ENCODE measurements around the gene BAIAP2. TPM values are rescaled to one million over a fixed set of nuclear protein-coding genes. Genes with fewer than 3 reads are reported as not detected.

Gene BAIAP2
- polyA plus RNA-seq, 3 donors: 8.6 to 17.0 (median 11.2) TPM

DNA sequence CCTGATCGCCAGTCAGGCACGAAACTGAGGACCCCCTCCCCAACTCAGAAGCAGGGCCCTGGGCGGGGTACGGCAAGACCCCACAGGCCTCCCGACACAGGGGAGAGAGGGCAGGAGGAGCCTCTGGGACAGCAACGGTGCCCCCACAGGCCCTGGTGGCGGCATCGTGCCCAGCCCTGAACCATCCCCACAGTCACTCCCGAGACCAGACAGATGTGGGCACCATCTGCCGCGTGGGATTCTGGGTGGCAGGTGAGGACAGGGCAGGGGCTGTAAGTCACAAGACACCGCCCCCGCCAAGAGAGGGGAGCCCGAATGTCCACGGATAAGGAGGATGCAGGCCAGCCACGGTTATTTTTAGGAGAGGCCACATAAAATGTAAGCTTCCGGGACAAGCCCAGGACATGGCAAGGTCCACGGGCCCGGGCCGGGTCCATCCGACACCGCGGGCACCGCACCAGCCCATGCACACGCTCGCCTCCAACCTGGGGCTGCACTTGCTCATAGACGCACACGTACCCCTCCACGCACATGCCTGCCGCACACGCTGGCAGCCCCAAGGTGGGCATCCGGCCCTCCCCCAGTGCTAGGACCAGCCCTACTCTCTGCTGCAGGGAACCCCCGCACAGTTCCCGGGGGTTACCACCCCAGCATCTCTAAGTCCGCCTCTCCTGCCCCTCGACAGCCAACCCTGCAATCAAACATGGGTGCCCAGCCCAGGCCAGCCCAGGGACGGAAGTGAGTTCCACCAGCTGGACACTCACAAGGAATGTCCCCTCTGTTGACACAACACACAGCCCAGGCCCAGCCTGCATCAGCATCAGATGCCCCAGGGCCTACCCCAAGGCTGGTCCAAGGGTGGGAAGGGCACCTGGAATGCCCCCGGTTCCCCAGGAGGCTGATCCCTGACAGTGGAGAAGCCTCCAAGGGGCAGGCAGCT lies 122.2 kb downstream of the BAIAP2 start:
- intact Hi-C loops (cut with micrococcal nuclease): no loop called here
- peak overlapping the region in 2 of 7 donors; percentile 58 for H3K27ac Mint-ChIP-seq
- H3K36me3 Mint-ChIP-seq: peaks cover 12 to 17% of the 10 kb centered on the region in 2 donors
- Histone ChIP-seq H3K4me3 (replicated peaks in 1 of 3; ENCODE audit: low read depth in 2 of 3, low read length in 3 of 3) (no peak overlapping the region), H3K79me2 (ENCODE audit: insufficient read depth, low read length) (peaks cover 47% of the 10 kb centered on the region), H4K20me1 (ENCODE audit: insufficient read depth, low read length) (no peaks in the 10 kb centered on the region), H3K4me2 (replicated peaks; ENCODE audit: extremely low read depth, low read length, poor library complexity, severe bottlenecking) (no peak overlapping the region), H3K27ac (ENCODE audit: low read depth in 1 of 2, low read length in 2 of 2) (no peak overlapping the region), H2AFZ (ENCODE audit: insufficient read depth, low read depth, low read length, poor library complexity, severe bottlenecking) (no peak overlapping the region), H3K9me3 (replicated peaks in 1 of 2; ENCODE audit: control insufficient read depth in 1 of 2, insufficient read depth in 1 of 2, low read length in 2 of 2) (peaks cover 0 to 8% of the 10 kb centered on the region in 2 donors), H3K27me3 (ENCODE audit: control insufficient read depth in 2 of 2, insufficient read depth in 2 of 2, low read length in 2 of 2) (no peaks in the 10 kb centered on the region), H3K4me1 (ENCODE audit: control insufficient read depth in 1 of 2, insufficient read depth in 2 of 2, low read length in 2 of 2) (peaks cover 41 to 54% of the 10 kb centered on the region in 2 donors), H3K9ac (ENCODE audit: insufficient read depth, low read length, poor library complexity, severe bottlenecking) (no peak overlapping the region), H3K36me3 (replicated peaks in 1 of 2; ENCODE audit: control insufficient read depth in 1 of 2, insufficient read depth in 2 of 2, low read length in 2 of 2) (no peaks in the 10 kb centered on the region)
- H3K27me3 Mint-ChIP-seq (ENCODE audit: low read depth in 3 of 3): peaks cover 0 to 4% (median 1%) of the 10 kb centered on the region in 3 donors
- TF ChIP-seq, protein P1, sequence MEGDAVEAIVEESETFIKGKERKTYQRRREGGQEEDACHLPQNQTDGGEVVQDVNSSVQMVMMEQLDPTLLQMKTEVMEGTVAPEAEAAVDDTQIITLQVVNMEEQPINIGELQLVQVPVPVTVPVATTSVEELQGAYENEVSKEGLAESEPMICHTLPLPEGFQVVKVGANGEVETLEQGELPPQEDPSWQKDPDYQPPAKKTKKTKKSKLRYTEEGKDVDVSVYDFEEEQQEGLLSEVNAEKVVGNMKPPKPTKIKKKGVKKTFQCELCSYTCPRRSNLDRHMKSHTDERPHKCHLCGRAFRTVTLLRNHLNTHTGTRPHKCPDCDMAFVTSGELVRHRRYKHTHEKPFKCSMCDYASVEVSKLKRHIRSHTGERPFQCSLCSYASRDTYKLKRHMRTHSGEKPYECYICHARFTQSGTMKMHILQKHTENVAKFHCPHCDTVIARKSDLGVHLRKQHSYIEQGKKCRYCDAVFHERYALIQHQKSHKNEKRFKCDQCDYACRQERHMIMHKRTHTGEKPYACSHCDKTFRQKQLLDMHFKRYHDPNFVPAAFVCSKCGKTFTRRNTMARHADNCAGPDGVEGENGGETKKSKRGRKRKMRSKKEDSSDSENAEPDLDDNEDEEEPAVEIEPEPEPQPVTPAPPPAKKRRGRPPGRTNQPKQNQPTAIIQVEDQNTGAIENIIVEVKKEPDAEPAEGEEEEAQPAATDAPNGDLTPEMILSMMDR (IDR thresholded peaks at IDR 0.05): no peak
- 95% methylated on average over 32 of the region's 38 CpGs for WGBS (ENCODE audit: insufficient coverage)
- H3K4me1 Mint-ChIP-seq: peaks cover 38% of the 10 kb centered on the region
- H3K4me3 Mint-ChIP-seq: no peak overlapping the region
- H3K9me3 Mint-ChIP-seq: peaks cover 3 to 13% (median 10%) of the 10 kb centered on the region in 7 donors
- DNase-seq: no peak

DNA sequence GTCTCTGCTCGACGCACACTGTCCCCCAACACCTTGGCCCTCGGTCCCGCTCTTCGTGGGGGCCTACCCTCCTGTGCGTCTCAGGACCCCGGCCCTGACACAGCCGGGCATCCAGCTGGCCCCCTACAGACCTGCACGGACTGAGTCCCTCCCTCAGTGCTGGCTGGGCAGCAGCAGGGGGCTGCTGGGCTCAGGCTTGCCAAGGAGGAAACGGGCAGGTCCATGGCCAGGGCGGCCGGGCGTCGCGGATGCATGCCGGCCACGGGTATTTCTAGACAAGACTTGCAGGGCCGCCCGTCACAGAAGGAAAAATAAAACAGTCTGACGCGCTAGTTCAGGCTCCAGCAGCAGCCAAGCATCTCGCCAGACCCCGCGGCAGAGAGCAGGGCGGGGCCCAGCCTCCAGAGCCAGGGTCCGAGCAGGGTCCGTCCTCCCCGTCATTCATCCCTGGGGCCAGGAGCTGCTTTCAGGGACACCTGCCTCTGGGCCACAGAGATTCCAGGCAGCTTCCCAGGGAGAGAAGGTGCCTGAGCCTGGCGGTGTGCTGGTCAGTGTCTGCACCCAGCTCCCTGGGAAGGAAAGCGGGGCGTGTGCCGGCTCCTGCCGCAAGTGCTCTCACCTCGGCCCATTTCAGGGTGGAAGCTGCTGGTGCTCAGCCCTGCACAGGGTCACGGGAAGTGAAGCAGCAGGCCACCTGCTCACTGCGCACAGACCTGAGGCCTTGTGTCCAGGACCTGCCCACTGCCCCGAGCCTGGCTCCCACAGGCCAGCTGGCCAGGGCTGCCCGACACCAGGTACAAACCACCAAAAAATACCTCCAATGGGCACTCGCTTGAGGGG lies 123.1 kb downstream of the BAIAP2 start:
- H3K9me3 Mint-ChIP-seq: peaks cover 3 to 13% (median 10%) of the 10 kb centered on the region in 7 donors
- Histone ChIP-seq H3K4me1 (ENCODE audit: control insufficient read depth in 1 of 2, insufficient read depth in 2 of 2, low read length in 2 of 2) (peaks cover 32 to 45% of the 10 kb centered on the region in 2 donors), H3K36me3 (replicated peaks in 1 of 2; ENCODE audit: control insufficient read depth in 1 of 2, insufficient read depth in 2 of 2, low read length in 2 of 2) (no peaks in the 10 kb centered on the region), H4K20me1 (ENCODE audit: insufficient read depth, low read length) (no peaks in the 10 kb centered on the region), H3K4me3 (replicated peaks in 1 of 3; ENCODE audit: low read depth in 2 of 3, low read length in 3 of 3) (peak overlapping the region in 1 of 3 experiments; percentile 82), H3K79me2 (ENCODE audit: insufficient read depth, low read length) (peaks cover 38% of the 10 kb centered on the region), H3K27ac (ENCODE audit: low read depth in 1 of 2, low read length in 2 of 2) (no peak overlapping the region), H3K4me2 (replicated peaks; ENCODE audit: extremely low read depth, low read length, poor library complexity, severe bottlenecking) (peak overlapping the region; percentile 80), H3K9me3 (replicated peaks in 1 of 2; ENCODE audit: control insufficient read depth in 1 of 2, insufficient read depth in 1 of 2, low read length in 2 of 2) (peaks cover 0 to 8% of the 10 kb centered on the region in 2 donors), H3K9ac (ENCODE audit: insufficient read depth, low read length, poor library complexity, severe bottlenecking) (peak overlapping the region; percentile 8), H3K27me3 (ENCODE audit: control insufficient read depth in 2 of 2, insufficient read depth in 2 of 2, low read length in 2 of 2) (no peaks in the 10 kb centered on the region), H2AFZ (ENCODE audit: insufficient read depth, low read depth, low read length, poor library complexity, severe bottlenecking) (no peak overlapping the region)
- no peak for DNase-seq
- no peak overlapping the region for H3K4me3 Mint-ChIP-seq
- intact Hi-C loops (cut with micrococcal nuclease): no loop called here
- H3K4me1 Mint-ChIP-seq: peaks cover 29% of the 10 kb centered on the region
- peaks cover 0 to 4% (median 0%) of the 10 kb centered on the region in 3 donors for H3K27me3 Mint-ChIP-seq (ENCODE audit: low read depth in 3 of 3)
- WGBS (ENCODE audit: insufficient coverage): 94% methylated on average over 37 of the region's 39 CpGs
- no peak overlapping the region for H3K27ac Mint-ChIP-seq
- TF ChIP-seq, protein P1 (IDR thresholded peaks at IDR 0.05): no peak
- H3K36me3 Mint-ChIP-seq: peaks cover 9 to 15% of the 10 kb centered on the region in 2 donors
